Aorta (tissue), 5 donors: ENCODE results near the gene DIAPH3. TPM values are rescaled to one million over a fixed set of nuclear protein-coding genes. Genes with fewer than 3 reads are reported as not detected.

Experiments used
- ATAC-seq: fragments of 200-7000 bp; cut with Tn5 transposase; one replicate; pipeline ENCODE4 v1.9.1; 2022; ENCODE audit warnings: moderate library complexity; ENCODE audit not compliant: low FRiP score
- DNase-seq, 2 donors: peaks; one replicate each; pipeline ENCODE4 v3.0.0-alpha.2; 2020
- H3K27ac ChIP-seq, 2 donors: one replicate each; pipeline ENCODE4 v1.5.1; 2013; ENCODE audit warnings: low read length in 2 of 2, mild to moderate bottlenecking in 2 of 2, moderate library complexity in 2 of 2, control low read depth in 1 of 2, inconsistent platforms in 1 of 2, low read depth in 1 of 2
- H3K27me3 ChIP-seq, 2 donors: one replicate each; pipeline ENCODE4 v1.6.1; 2013; ENCODE audit warnings: control low read depth in 1 of 2, low read length in 1 of 2, mild to moderate bottlenecking in 1 of 2, moderate library complexity in 1 of 2; ENCODE audit not compliant: insufficient read depth in 2 of 2, control insufficient read depth in 1 of 2
- H3K36me3 ChIP-seq, 2 donors: one replicate each; pipeline ENCODE4 v1.6.1; 2013; ENCODE audit warnings: control low read depth in 1 of 2, low read length in 1 of 2, mild to moderate bottlenecking in 1 of 2; ENCODE audit not compliant: insufficient read depth in 2 of 2, control insufficient read depth in 1 of 2
- H3K4me1 ChIP-seq, 2 donors: one replicate each; pipeline ENCODE4 v1.6.1; 2013; ENCODE audit warnings: low read length in 2 of 2, control low read depth in 1 of 2, mild to moderate bottlenecking in 1 of 2, moderate library complexity in 1 of 2; ENCODE audit not compliant: insufficient read depth in 2 of 2, control insufficient read depth in 1 of 2
- H3K4me3 ChIP-seq, 2 donors: one replicate each; pipeline ENCODE4 v1.5.1; 2013; ENCODE audit warnings: low read length in 2 of 2, control low read depth in 1 of 2, mild to moderate bottlenecking in 1 of 2
- H3K9me3 ChIP-seq: one replicate; pipeline ENCODE4 v1.6.1; 2013; ENCODE audit warnings: mild to moderate bottlenecking, low read length; ENCODE audit not compliant: control insufficient read depth
- WGBS, 2 donors: extraction: QIAGEN DNeasy Blood & Tissue Kit; methylation state at CpG; one replicate each; pipeline ENCODE4 v1.1.7; 2013; 5-methylcytosine and 5-hydroxymethylcytosine counted together
- intact Hi-C, 2 donors: fragments of 100-400 bp; cut with DNase I; formaldehyde crosslinking; loops; one replicate each; pipeline versions ENCODE4 v1.14.2 to v1.15.0; 2022
- polyA plus RNA-seq, 2 donors: library from polyadenylated mRNA; stranded (reverse); fragments of 200-250 nt; gene quantifications; one replicate each; pipeline ENCODE4 v1.2.3, GENCODE V29; 2013
- total RNA-seq, 2 donors: library from RNA; stranded (reverse); fragmentation: NEBNext Ultra II Directional; extraction: Animal tissue kit (Norgen Biotek cat#: 25700); gene quantifications; one replicate each; pipeline ENCODE4 v1.2.1, GENCODE V29; 2021
- donor health status: healthy with polysubstance abuse.
- donor health status: Bipolar disorder and iron deficiency.
- donor health status: DM: no; HTN: no; CAD: no.
- donor health status: DM: no; HTN: no; CAD: no.
- donor health status: DM: yes; HTN: yes; CAD: no.

The DIAPH3 gene
- total and polyA plus RNA-seq, 4 donors, result 0.13 to 7.5 (median 3.0) TPM

GRCh38 chr13:59982631-59983382, 180.9 kb downstream of the DIAPH3 start:
- no peaks in the 10 kb centered on the region for H3K4me1 ChIP-seq
- H3K4me3 ChIP-seq, result no peak overlapping the region
- H3K27me3 ChIP-seq, result no peaks in the 10 kb centered on the region
- no peaks in the 10 kb centered on the region for H3K36me3 ChIP-seq
- intact Hi-C loops, result no loop called here
- WGBS, 2 donors, result 87 to 92% methylated on average over 7 of the region's 7 CpGs
- ATAC-seq, result no peak
- H3K27ac ChIP-seq, result no peak overlapping the region
- no peaks in the 10 kb centered on the region for H3K9me3 ChIP-seq
- no peak for DNase-seq

- Histone ChIP-seq H3K4me1 (no peaks in the 10 kb centered on the region), H3K27ac (no peak overlapping the region), H3K4me3 (no peak overlapping the region), H3K36me3 (no peaks in the 10 kb centered on the region), H3K9me3 (no peaks in the 10 kb centered on the region), H3K27me3 (no peaks in the 10 kb centered on the region)
- intact Hi-C loops, result no loop called here
- ATAC-seq (no peak), DNase-seq (no peak)
- 95 to 96% methylated on average over 2 of the region's 2 CpGs for WGBS, 2 donors
These were observed 184.1 kb downstream of the DIAPH3 start for GRCh38 chr13:59979589-59979988.

- Histone ChIP-seq H3K4me3 (no peak overlapping the region), H3K27ac (no peak overlapping the region), H3K9me3 (no peaks in the 10 kb centered on the region), H3K27me3 (no peaks in the 10 kb centered on the region), H3K4me1 (no peaks in the 10 kb centered on the region), H3K36me3 (no peaks in the 10 kb centered on the region)
- ATAC-seq (no peak), DNase-seq (no peak)
- intact Hi-C loops, result no loop called here
These were observed 184.9 kb downstream of the DIAPH3 start for GRCh38 chr13:59978862-59979261.

GRCh38 chr13:59976856-59977255, 186.9 kb downstream of the DIAPH3 start:
- Histone ChIP-seq H3K27ac (no peak overlapping the region), H3K27me3 (no peaks in the 10 kb centered on the region), H3K4me3 (no peak overlapping the region), H3K36me3 (no peaks in the 10 kb centered on the region), H3K9me3 (no peaks in the 10 kb centered on the region), H3K4me1 (no peaks in the 10 kb centered on the region)
- intact Hi-C loops, result no loop called here
- DNase-seq (no peak), ATAC-seq (no peak)
- WGBS, 2 donors, result 96 to 98% methylated on average over 3 of the region's 3 CpGs

GRCh38 chr13:59975807-59976435, 187.8 kb downstream of the DIAPH3 start:
- no peak for DNase-seq
- Histone ChIP-seq H3K4me3 (no peak overlapping the region), H3K27me3 (no peaks in the 10 kb centered on the region), H3K9me3 (no peaks in the 10 kb centered on the region), H3K4me1 (no peaks in the 10 kb centered on the region), H3K36me3 (no peaks in the 10 kb centered on the region), H3K27ac (no peak overlapping the region)
- WGBS, 2 donors, result 95 to 98% methylated on average over 6 of the region's 6 CpGs
- no peak for ATAC-seq
- intact Hi-C loops, result no loop called here

GRCh38 chr13:59970847-59971246, 192.9 kb downstream of the DIAPH3 start:
- no peaks in the 10 kb centered on the region for H3K27me3 ChIP-seq
- no peaks in the 10 kb centered on the region for H3K4me1 ChIP-seq
- no peaks in the 10 kb centered on the region for H3K9me3 ChIP-seq
- WGBS, 2 donors, result 87 to 92% methylated on average over 3 of the region's 3 CpGs
- no peak overlapping the region for H3K27ac ChIP-seq
- H3K4me3 ChIP-seq, result no peak overlapping the region
- intact Hi-C loops, result no loop called here
- DNase-seq, result no peak
- H3K36me3 ChIP-seq, result no peaks in the 10 kb centered on the region
- ATAC-seq, result no peak

GRCh38 chr13:59963827-59964226, 199.9 kb downstream of the DIAPH3 start:
- no peaks in the 10 kb centered on the region for H3K27me3 ChIP-seq
- H3K36me3 ChIP-seq, result no peaks in the 10 kb centered on the region
- intact Hi-C loops, result no loop called here
- H3K27ac ChIP-seq, result no peak overlapping the region
- no peaks in the 10 kb centered on the region for H3K9me3 ChIP-seq
- no peaks in the 10 kb centered on the region for H3K4me1 ChIP-seq
- no peak for ATAC-seq
- WGBS, 2 donors, result 52 to 71% methylated on average over 2 of the region's 2 CpGs
- DNase-seq, result no peak
- H3K4me3 ChIP-seq, result no peak overlapping the region

GRCh38 chr13:59963383-59963782, 200.3 kb downstream of the DIAPH3 start:
- intact Hi-C loops, result no loop called here
- Histone ChIP-seq H3K36me3 (no peaks in the 10 kb centered on the region), H3K9me3 (no peaks in the 10 kb centered on the region), H3K4me1 (no peaks in the 10 kb centered on the region), H3K27me3 (no peaks in the 10 kb centered on the region), H3K27ac (no peak overlapping the region), H3K4me3 (no peak overlapping the region)
- DNase-seq, result no peak
- no peak for ATAC-seq

GRCh38 chr13:59962343-59962742, 201.4 kb downstream of the DIAPH3 start:
- 92% methylated on average over 4 of the region's 4 CpGs for WGBS, 2 donors

More at GRCh38 chr13:59962343-59962742, 201.4 kb downstream of the DIAPH3 start:
- no peaks in the 10 kb centered on the region for H3K36me3 ChIP-seq
- no peak for ATAC-seq
- H3K4me3 ChIP-seq, result no peak overlapping the region
- intact Hi-C loops, result no loop called here
- no peaks in the 10 kb centered on the region for H3K4me1 ChIP-seq
- H3K9me3 ChIP-seq, result no peaks in the 10 kb centered on the region
- DNase-seq, result no peak
- H3K27ac ChIP-seq, result no peak overlapping the region
- H3K27me3 ChIP-seq, result no peaks in the 10 kb centered on the region
